HepG2 (cell line): Measurements from ENCODE around the gene MAGI1. TPM values are rescaled to one million over a fixed set of nuclear protein-coding genes. Genes with fewer than 3 reads are reported as not detected.

Experiments
- ATAC-seq: fragments of 200-7000 bp; cut with Tn5 transposase; 3 replicates; pipeline ENCODE4 v1.9.1; 2020; ENCODE audit warnings: mild to moderate bottlenecking, moderate library complexity
- BruUV-seq: library from RNA; stranded (reverse); fragments of 400-500 nt; replicated peaks from 2 replicates; lab custom pipeline; 2021; lab: Mats Ljungman, UMichigan
- CTCF ChIA-PET: fragments of 300-600 bp; formaldehyde crosslinking; extraction: SDS; loops from one replicate; lab custom pipeline; 2021; ENCODE audit warnings: low total read pairs, inconsistent platforms, low intra/inter-chr PET ratio; lab: Yijun Ruan, JAX
- POLR2A ChIA-PET: fragments of 350-600 bp; sonication (Branson Sonifier 250); formaldehyde crosslinking; loops from one replicate; lab custom pipeline; 2020; ENCODE audit warnings: antibody characterized with exemption, inconsistent platforms; lab: Yijun Ruan, JAX
- DNase-seq: peaks from one replicate; pipeline ENCODE4 v3.0.0-alpha.2; 2015; ENCODE audit warnings: low spot score
- FAIRE-seq: peaks from 3 replicates; lab custom pipeline; 2011; peaks lifted over from hg19 to GRCh38; lab: Jason Lieb, UNC
- H2AFZ ChIP-seq: one replicate; pipeline ENCODE4 v1.6.1; 2011; ENCODE audit warnings: low read length, inconsistent platforms
- H3K27ac ChIP-seq: fragments of 300-600 bp; 3 replicates; pipeline ENCODE4 v1.8.0; 2011; ENCODE audit warnings: mixed run types, mild to moderate bottlenecking, mixed read lengths, low read length, inconsistent platforms; ENCODE audit not compliant: insufficient read depth; ENCODE audit errors: extremely low read length
- H3K27me3 ChIP-seq, 2 experiments: fragments of 200-600 bp in 1 of 2; 2 replicates in 1 of 2; 3 replicates in 1 of 2; pipeline versions ENCODE4 v1.6.0 to v1.8.0; 2011; ENCODE audit warnings: low read length in 2 of 2, mild to moderate bottlenecking in 2 of 2, moderate library complexity in 2 of 2, inconsistent platforms in 1 of 2; ENCODE audit not compliant: insufficient read depth in 2 of 2, control insufficient read depth in 1 of 2
- H3K36me3 ChIP-seq, 2 experiments: fragments of 200-600 bp in 1 of 2; replicated peaks in 1 of 2; 2 replicates in 1 of 2; 3 replicates in 1 of 2; pipeline versions ENCODE4 v1.5.1 to v1.8.0; 2011; ENCODE audit warnings: low read length in 2 of 2, inconsistent platforms in 1 of 2; ENCODE audit not compliant: insufficient read depth in 2 of 2, control insufficient read depth in 1 of 2
- H3K4me1 ChIP-seq: 2 replicates; pipeline ENCODE4 v1.5.1; 2012; ENCODE audit warnings: low read length, inconsistent platforms; ENCODE audit not compliant: insufficient read depth
- H3K4me2 ChIP-seq: 2 replicates; pipeline ENCODE4 v1.6.0; 2011; ENCODE audit warnings: low read depth, low read length, inconsistent platforms
- H3K4me3 ChIP-seq, 3 experiments: fragments of 200-600 bp in 1 of 3; sonication (generic), shearing (Covaris generic) in 1 of 3; replicated peaks in 1 of 3; 2 replicates each; pipeline ENCODE4 v1.5.1; 2011 to 2016; ENCODE audit warnings: low read length in 3 of 3, inconsistent platforms in 2 of 3, low read depth in 2 of 3, mild to moderate bottlenecking in 2 of 3, control low read depth in 1 of 3, mixed read lengths in 1 of 3; ENCODE audit not compliant: insufficient read depth in 1 of 3
- H3K79me2 ChIP-seq: one replicate; pipeline ENCODE4 v1.6.1; 2011; ENCODE audit warnings: low read length, inconsistent platforms; ENCODE audit not compliant: insufficient read depth
- H3K9ac ChIP-seq: 2 replicates; pipeline ENCODE4 v1.6.0; 2011; ENCODE audit warnings: mild to moderate bottlenecking, low read depth, low read length, inconsistent platforms; ENCODE audit not compliant: insufficient read depth
- H3K9me3 ChIP-seq: 2 replicates; pipeline ENCODE4 v1.5.1; 2012; ENCODE audit warnings: mild to moderate bottlenecking, low read length
- H4K20me1 ChIP-seq: 2 replicates; pipeline ENCODE4 v1.6.0; 2011; ENCODE audit warnings: inconsistent platforms, mild to moderate bottlenecking, low read length, moderate library complexity; ENCODE audit not compliant: insufficient read depth
- ARNT ChIP-seq: fragments of 450-650 bp; IDR thresholded peaks from 2 replicates; pipeline ENCODE4 v1.6.1; 2017
- EHMT2 ChIP-seq: fragments of 200-600 bp; sonication (generic); IDR thresholded peaks from 2 replicates; pipeline ENCODE4 v1.7.0; 2017; ENCODE audit warnings: antibody characterized with exemption, low read depth, low read length, borderline replicate concordance
- ERF ChIP-seq: IDR thresholded peaks from 2 replicates; pipeline ENCODE4 v1.6.1; 2018; ENCODE audit warnings: missing biosample characterization, missing genetic modification reagents
- HHEX ChIP-seq: IDR thresholded peaks from 2 replicates; pipeline ENCODE4 v1.6.1; 2016; ENCODE audit warnings: control low read depth
- IRF2 ChIP-seq: IDR thresholded peaks from 2 replicates; pipeline ENCODE4 v1.6.1; 2018; ENCODE audit warnings: missing genetic modification reagents, missing compliant biosample characterization
- NFE2L1 ChIP-seq: sonication (generic); formaldehyde crosslinking; IDR thresholded peaks from 2 replicates; pipeline ENCODE4 v1.4.0; 2020; ENCODE audit warnings: missing genetic modification reagents, mild to moderate bottlenecking, borderline replicate concordance
- RBM39 ChIP-seq: fragments of 200-400 bp; formaldehyde crosslinking; IDR thresholded peaks from one replicate; pipeline ENCODE4 v1.6.1; 2018; ENCODE audit warnings: antibody characterized with exemption, mild to moderate bottlenecking, low read depth, low read length; ENCODE audit not compliant: poor library complexity, severe bottlenecking
- THAP9 ChIP-seq: sonication (generic); formaldehyde crosslinking; IDR thresholded peaks from 2 replicates; pipeline ENCODE4; 2020; ENCODE audit warnings: missing genetic modification reagents, mild to moderate bottlenecking, borderline replicate concordance
- TIGD3 ChIP-seq: sonication (generic); formaldehyde crosslinking; IDR thresholded peaks from 2 replicates; pipeline ENCODE4 v1.5.1; 2020; ENCODE audit warnings: mild to moderate bottlenecking, missing genetic modification reagents, borderline replicate concordance
- ZFP37 ChIP-seq: sonication (generic); formaldehyde crosslinking; IDR thresholded peaks from 2 replicates; pipeline ENCODE4 v1.4.0; 2020; ENCODE audit warnings: missing genetic modification reagents, borderline replicate concordance
- ZNF562 ChIP-seq: sonication (generic); formaldehyde crosslinking; IDR thresholded peaks from 2 replicates; pipeline ENCODE4 v1.8.0; 2022; ENCODE audit warnings: missing genetic modification reagents, borderline replicate concordance
- ZNF589 ChIP-seq: sonication (generic); formaldehyde crosslinking; conservative IDR thresholded peaks from 2 replicates; pipeline ENCODE4 v1.8.0; 2022; ENCODE audit warnings: mild to moderate bottlenecking, moderate library complexity, missing genetic modification reagents
- ZNF720 ChIP-seq: sonication (generic); formaldehyde crosslinking; IDR thresholded peaks from 2 replicates; pipeline ENCODE4 v1.4.0; 2020; ENCODE audit warnings: missing genetic modification reagents
- ZNF747 ChIP-seq: sonication (generic); formaldehyde crosslinking; IDR thresholded peaks from 2 replicates; pipeline ENCODE4 v1.8.1; 2023; ENCODE audit warnings: missing genetic modification reagents, mild to moderate bottlenecking, borderline replicate concordance
- WGBS: methylation state at CpG from one replicate; pipeline ENCODE4 v1.1.6; 2017; ENCODE audit warnings: low lambda C conversion rate; 5-methylcytosine and 5-hydroxymethylcytosine counted together
- in situ Hi-C: cut with HindIII; loops from 2 replicates; pipeline ENCODE4 v1.10.0; 2017; ENCODE audit warnings: low pct_unique_long_range_greater_than_20kb; ENCODE audit not compliant: extremely low pct_ligation_motif_present
- intact Hi-C: fragments of 100-400 bp; cut with micrococcal nuclease; formaldehyde crosslinking; loops from one replicate; pipeline ENCODE4 v1.10.0; 2022; ENCODE audit not compliant: unreplicated experiment
- polyA plus RNA-seq, 8 experiments: library from polyadenylated mRNA; depleted of rRNA in 3 of 8; stranded (reverse) in 7 of 8; unstranded in 1 of 8; fragments of >200 nt; fragmentation: Illumina TruSeq in 4 of 8; extraction: Trizol in 4 of 8; gene quantifications; 2 replicates each; pipeline versions ENCODE4 v1.2.1 to v1.2.3, GENCODE V29; 2011 to 2016; ENCODE audit warnings: low read depth in 4 of 8, missing spikeins in 1 of 8, mixed read lengths in 1 of 8; ENCODE audit not compliant: insufficient read depth in 1 of 8
- total RNA-seq, 5 experiments: library from RNA; depleted of rRNA; stranded (reverse); fragments of >200 nt; fragmentation: Illumina TruSeq; extraction: Trizol; gene quantifications; 2 replicates each; pipeline ENCODE4 v1.2.3, GENCODE V29; 2016; ENCODE audit warnings: low read depth in 1 of 5

MAGI1 gene
- total and polyA plus RNA-seq, 2 of the 13 experiments (the other 11 are each of a cell fraction or from before 2014, with no cell fraction given) = 22.2 to 26.0 TPM

GRCh38 chr3:65618599-65618998, 420.1 kb downstream of the MAGI1 start (continued):
- TF ChIP-seq TIGD3 (CRISPR knock-in tag) (no peak), NFE2L1 (CRISPR knock-in tag) (no peak)

- Histone ChIP-seq H3K4me2 (no peak overlapping the region), H4K20me1 (peaks cover 7% of the 10 kb centered on the region; the same call in 1 of the 2 replicates), H3K36me3 (peaks cover 0 to 19% of the 10 kb centered on the region in 2 experiments; a peak in 2 of 5 replicates), H3K4me1 (no peaks in the 10 kb centered on the region), H3K9me3 (no peaks in the 10 kb centered on the region), H2AFZ (no peak overlapping the region), H3K27me3 (no peaks in the 10 kb centered on the region), H3K4me3 (no peak overlapping the region), H3K9ac (no peak overlapping the region), H3K79me2 (no peaks in the 10 kb centered on the region), H3K27ac (no peak overlapping the region)
- ChIA-PET CTCF (no interaction called here), POLR2A (no interaction called here)
- DNase-seq = no peak
- in situ Hi-C loops = no loop called here
- TF ChIP-seq ZNF720 (CRISPR knock-in tag) = no peak
- no peak for TF ChIP-seq RBM39
- TF ChIP-seq ZFP37 (CRISPR knock-in tag) = no peak
- no peak for TF ChIP-seq IRF2 (CRISPR knock-in tag)
- TF ChIP-seq HHEX = no peak
- no peak for TF ChIP-seq ZNF747 (CRISPR knock-in tag)
- TF ChIP-seq ERF (CRISPR knock-in tag) = no peak
- TF ChIP-seq EHMT2 = no peak
- TF ChIP-seq THAP9 (CRISPR knock-in tag) = no peak
- no peak for TF ChIP-seq ARNT
- TF ChIP-seq ZNF562 (CRISPR knock-in tag) = no peak
- TF ChIP-seq ZNF589 (CRISPR knock-in tag) = no peak
- WGBS = 99% methylated on average over 6 of the region's 6 CpGs
- no peak for FAIRE-seq
- no peak for ATAC-seq
- no TSS peak for BruUV-seq
- intact Hi-C loops = no loop called here
Observed at GRCh38 chr3:65617787-65618186, 420.9 kb downstream of the MAGI1 start.
